OCI-LY3 (cell line): ENCODE measurements around the gene DCST1.

Experiments
- H2AFZ ChIP-seq: fragments of 200-600, 300-600 bp; shearing (Covaris generic); 2 replicates; pipeline ENCODE4 v1.6.0; 2014; ENCODE audit warnings: antibody characterized with exemption, low read depth, low read length
- H3K27ac ChIP-seq: fragments of 200-600, 300-600 bp; sonication (generic); 2 replicates; pipeline ENCODE4 v1.5.1; 2014; ENCODE audit warnings: mild to moderate bottlenecking, low read length, moderate library complexity, mixed read lengths
- H3K27me3 ChIP-seq: fragments of 200-600, 300-600 bp; sonication (generic); 2 replicates; pipeline ENCODE4 v1.6.1; 2014; ENCODE audit warnings: low read depth, low read length, mixed read lengths
- H3K36me3 ChIP-seq: fragments of 200-600, 300-600 bp; sonication (generic); replicated peaks from 2 replicates; pipeline ENCODE3; 2014; ENCODE audit warnings: low read depth, low read length, mixed read lengths
- H3K4me1 ChIP-seq: fragments of 300-600, 200-600 bp; sonication (generic); 2 replicates; pipeline ENCODE4 v1.6.1; 2014; ENCODE audit warnings: low read length, mixed read lengths
- H3K4me2 ChIP-seq: fragments of 200-600, 300-600 bp; sonication (generic); 2 replicates; pipeline ENCODE4 v1.6.1; 2014; ENCODE audit warnings: low read length, mixed read lengths
- H3K4me3 ChIP-seq: fragments of 300-600, 200-600 bp; sonication (generic); 2 replicates; pipeline ENCODE4 v1.5.1; 2014; ENCODE audit warnings: antibody characterized with exemption, mild to moderate bottlenecking, low read length, moderate library complexity
- H3K79me2 ChIP-seq: fragments of 300-600, 200-600 bp; shearing (Covaris generic); 2 replicates; pipeline ENCODE4 v1.6.1; 2014; ENCODE audit warnings: mild to moderate bottlenecking, low read length, mixed read lengths
- H3K9ac ChIP-seq: fragments of 300-600, 200-600 bp; shearing (Covaris generic); 2 replicates; pipeline ENCODE4 v1.6.0; 2014; ENCODE audit warnings: mild to moderate bottlenecking, low read length, moderate library complexity
- H3K9me3 ChIP-seq: fragments of 200-600, 300-600 bp; shearing (Covaris generic); 2 replicates; pipeline ENCODE4 v1.6.1; 2014; ENCODE audit warnings: low read length, mixed read lengths; ENCODE audit not compliant: insufficient read depth
- H4K20me1 ChIP-seq: fragments of 200-600, 300-600 bp; sonication (generic); 2 replicates; pipeline ENCODE4 v1.6.1; 2016; ENCODE audit warnings: low read length, mixed read lengths; ENCODE audit not compliant: insufficient read depth
- EZH2phosphoT487 ChIP-seq: fragments of 200-600 bp; shearing (Covaris generic); IDR thresholded peaks from 2 replicates; pipeline ENCODE4 v1.6.1; 2018; ENCODE audit warnings: antibody characterized with exemption, mixed run types, low read depth
- TF ChIP-seq, protein P1 (sequence below): fragments of 200-600, 300-600 bp; sonication (generic); IDR thresholded peaks from 2 replicates; pipeline ENCODE4 v1.5.1; 2014; ENCODE audit warnings: antibody characterized with exemption, low read length, low read depth

DCST1 gene

DNA sequence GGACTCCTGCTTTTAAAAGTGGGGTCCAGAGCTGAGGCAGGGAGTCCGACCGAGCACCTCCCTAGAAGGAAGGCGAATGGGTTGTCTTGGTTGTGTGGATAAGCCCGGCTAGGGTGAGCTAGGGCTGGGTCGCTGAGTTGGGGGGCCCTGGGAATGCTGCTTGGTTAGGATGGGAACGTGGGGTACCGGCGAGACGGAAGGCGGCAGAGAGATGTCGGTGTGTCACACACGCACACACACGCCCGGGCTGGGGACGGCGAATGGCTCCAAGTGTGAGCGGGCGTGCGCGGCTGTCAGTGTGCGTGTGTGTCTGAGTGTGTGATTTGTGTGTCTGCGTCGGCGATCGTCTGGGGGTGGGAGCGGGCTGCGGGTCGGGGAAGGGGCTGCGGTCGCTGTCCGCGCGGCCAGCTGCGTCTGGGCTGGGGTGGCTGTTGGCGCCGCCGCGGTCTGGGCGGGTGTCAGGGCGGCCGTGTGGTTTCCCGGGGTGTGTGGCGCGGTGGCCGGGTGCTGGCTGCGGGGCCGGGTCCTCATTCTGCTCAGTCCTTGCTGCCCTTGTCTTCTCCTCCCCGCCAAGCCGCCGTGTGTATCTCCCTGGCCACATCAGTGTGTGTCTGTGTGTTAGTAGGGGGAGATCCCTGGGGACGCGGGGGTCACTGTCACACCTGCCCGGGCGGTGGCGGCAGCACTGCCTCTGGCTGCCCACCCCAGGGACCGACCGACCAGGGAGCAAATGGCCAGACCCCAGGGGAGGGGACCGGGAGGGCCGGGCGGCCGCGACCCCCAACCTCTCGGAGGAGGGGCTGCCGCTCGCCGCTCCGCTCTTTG lies 46.1 kb downstream of the DCST1 start:
- Histone ChIP-seq H3K79me2 (no peaks in the 10 kb centered on the region), H2AFZ (no peak overlapping the region), H4K20me1 (no peaks in the 10 kb centered on the region), H3K4me3 (peak overlapping the region; percentile 77), H3K9ac (peak overlapping the region; percentile 57), H3K27me3 (peaks cover 21% of the 10 kb centered on the region), H3K27ac (no peak overlapping the region), H3K4me2 (peak overlapping the region; percentile 76), H3K36me3 (no peaks in the 10 kb centered on the region), H3K9me3 (no peaks in the 10 kb centered on the region), H3K4me1 (peaks cover 35% of the 10 kb centered on the region)
- TF ChIP-seq, protein P1, sequence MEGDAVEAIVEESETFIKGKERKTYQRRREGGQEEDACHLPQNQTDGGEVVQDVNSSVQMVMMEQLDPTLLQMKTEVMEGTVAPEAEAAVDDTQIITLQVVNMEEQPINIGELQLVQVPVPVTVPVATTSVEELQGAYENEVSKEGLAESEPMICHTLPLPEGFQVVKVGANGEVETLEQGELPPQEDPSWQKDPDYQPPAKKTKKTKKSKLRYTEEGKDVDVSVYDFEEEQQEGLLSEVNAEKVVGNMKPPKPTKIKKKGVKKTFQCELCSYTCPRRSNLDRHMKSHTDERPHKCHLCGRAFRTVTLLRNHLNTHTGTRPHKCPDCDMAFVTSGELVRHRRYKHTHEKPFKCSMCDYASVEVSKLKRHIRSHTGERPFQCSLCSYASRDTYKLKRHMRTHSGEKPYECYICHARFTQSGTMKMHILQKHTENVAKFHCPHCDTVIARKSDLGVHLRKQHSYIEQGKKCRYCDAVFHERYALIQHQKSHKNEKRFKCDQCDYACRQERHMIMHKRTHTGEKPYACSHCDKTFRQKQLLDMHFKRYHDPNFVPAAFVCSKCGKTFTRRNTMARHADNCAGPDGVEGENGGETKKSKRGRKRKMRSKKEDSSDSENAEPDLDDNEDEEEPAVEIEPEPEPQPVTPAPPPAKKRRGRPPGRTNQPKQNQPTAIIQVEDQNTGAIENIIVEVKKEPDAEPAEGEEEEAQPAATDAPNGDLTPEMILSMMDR = no peak
- TF ChIP-seq EZH2phosphoT487 = no peak

DNA sequence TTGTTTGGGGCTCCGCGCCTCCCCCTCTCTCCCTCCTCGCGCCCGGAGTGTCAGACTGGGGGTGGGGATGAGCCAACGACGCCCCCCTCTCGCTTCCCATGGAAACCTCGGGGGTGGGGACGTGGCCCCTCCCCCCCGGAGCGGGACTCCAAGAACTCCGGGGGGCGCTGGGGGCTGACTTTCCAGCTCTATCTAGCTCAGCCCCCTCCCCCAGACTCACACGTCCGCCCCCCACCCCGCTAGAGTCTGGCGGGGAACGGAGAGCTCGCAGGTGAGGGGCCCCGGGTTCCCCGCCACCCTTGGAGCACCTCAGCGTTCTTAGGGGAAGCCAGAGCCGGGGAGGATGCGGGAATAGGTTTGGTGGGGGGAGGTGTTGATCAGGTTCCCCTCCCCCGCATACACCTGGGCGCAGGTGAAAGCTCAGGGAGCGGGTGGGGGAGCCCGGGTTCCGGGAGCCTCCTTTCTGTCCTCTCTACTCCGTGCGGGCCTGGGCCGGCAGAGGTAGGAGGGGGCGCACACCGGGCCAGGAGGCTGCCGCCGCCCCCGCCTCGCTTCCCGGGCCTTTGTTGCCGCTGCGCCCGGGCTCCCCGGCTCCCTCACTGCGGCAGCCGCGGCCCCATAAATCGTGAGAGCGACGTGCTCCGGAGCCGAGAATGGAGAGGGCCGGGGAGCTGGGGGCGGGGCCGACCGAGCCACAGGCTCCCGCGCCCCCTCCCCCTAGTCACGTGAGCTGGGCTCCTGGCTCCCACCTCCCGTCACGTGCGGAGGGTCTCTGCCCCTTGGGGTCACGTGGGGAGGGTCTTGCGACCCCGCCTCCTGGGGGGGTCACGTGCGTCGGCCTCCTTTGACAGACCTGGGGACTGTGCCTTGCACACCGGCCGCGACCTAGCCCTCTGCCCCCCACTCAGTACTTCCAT lies 46.9 kb downstream of the DCST1 start:
- no peak for TF ChIP-seq EZH2phosphoT487
- TF ChIP-seq, protein P1 = no peak
- H4K20me1 ChIP-seq = no peaks in the 10 kb centered on the region
- no peak overlapping the region; the same call in 1 of the 2 replicates for H2AFZ ChIP-seq
- H3K4me1 ChIP-seq = peaks cover 35% of the 10 kb centered on the region
- no peaks in the 10 kb centered on the region for H3K9me3 ChIP-seq
- peaks cover 21% of the 10 kb centered on the region for H3K27me3 ChIP-seq
- peak overlapping the region; percentile 77 for H3K4me3 ChIP-seq
- H3K79me2 ChIP-seq = no peaks in the 10 kb centered on the region
- H3K4me2 ChIP-seq = peak overlapping the region; percentile 76
- peak overlapping the region; percentile 57 for H3K9ac ChIP-seq
- no peaks in the 10 kb centered on the region for H3K36me3 ChIP-seq
- H3K27ac ChIP-seq = no peak overlapping the region

DNA sequence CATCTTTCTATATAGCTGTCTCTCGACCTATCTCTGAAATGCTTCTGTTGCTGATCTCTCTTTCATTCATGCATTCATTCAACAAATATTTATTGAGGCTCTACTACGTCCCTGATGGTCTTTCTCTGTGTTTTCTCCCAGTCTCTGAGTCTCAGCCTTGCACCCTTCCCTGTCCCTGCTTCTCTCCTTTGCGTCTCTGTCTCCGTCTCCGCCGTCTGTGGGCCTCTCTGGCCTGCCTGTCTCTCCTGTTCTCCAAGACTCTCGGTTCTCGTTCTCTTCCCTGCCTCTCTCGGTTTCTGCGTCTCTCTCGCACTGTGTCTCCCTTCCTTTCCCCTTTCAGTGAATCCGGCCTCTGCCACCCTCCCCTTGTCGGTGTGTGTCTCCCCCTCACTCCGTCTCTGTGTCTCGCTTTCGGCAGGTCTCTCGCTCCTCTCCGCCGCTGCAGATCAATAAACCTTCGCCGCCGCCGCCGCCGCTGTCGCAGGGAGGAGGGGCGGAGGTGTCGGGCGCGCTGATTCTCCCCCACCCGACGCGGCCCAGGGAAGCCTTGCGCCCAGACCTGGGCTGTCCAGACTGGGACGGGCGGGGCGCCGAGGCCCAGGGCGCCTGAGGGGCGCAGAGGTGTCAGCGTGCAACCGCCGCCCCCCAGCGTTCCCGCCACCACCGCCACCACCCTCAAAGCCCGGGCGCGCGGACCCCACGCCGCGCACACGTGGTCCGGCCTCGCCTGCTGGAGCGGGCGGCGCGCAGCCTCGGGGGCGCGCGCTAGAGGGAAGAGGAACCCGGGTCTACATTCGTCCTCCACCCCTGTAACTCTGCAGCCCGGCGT lies 48.1 kb downstream of the DCST1 start:
- Histone ChIP-seq H3K4me3 (peak overlapping the region; percentile 77), H3K27ac (no peak overlapping the region), H3K4me2 (peak overlapping the region; percentile 76), H3K36me3 (peaks cover under 1% of the 10 kb centered on the region), H2AFZ (no peak overlapping the region; the same call in 1 of the 2 replicates), H3K9ac (peak overlapping the region; percentile 57; the same call in 1 of the 2 replicates), H3K79me2 (no peaks in the 10 kb centered on the region), H3K9me3 (no peaks in the 10 kb centered on the region), H4K20me1 (no peaks in the 10 kb centered on the region), H3K27me3 (peaks cover 21% of the 10 kb centered on the region), H3K4me1 (peaks cover 35% of the 10 kb centered on the region)
- TF ChIP-seq, protein P1 = no peak
- no peak for TF ChIP-seq EZH2phosphoT487
